Measurements from ENCODE around the gene WDR77.

WDR77 gene

GRCh38 chr1:111439461-111440351 lies 9.3 kb downstream of the WDR77 start:
- no peak for DNase-seq (ENCODE audit: extremely low read depth, insufficient read length)
- no peak for TF ChIP-seq CTCF (IDR thresholded peaks at IDR 0.05; ENCODE audit: insufficient read depth, low read length, poor library complexity, severe bottlenecking)
- no peak overlapping the region for H3K4me3 ChIP-seq (replicated peaks; ENCODE audit: low read depth, low read length)
- no peaks in the 10 kb centered on the region for H3K27me3 ChIP-seq (replicated peaks; ENCODE audit: control insufficient read depth, insufficient read depth, low read length)
- peaks cover 23% of the 10 kb centered on the region for H3K36me3 ChIP-seq (ENCODE audit: control insufficient read depth, insufficient read depth, low read length)

GRCh38 chr1:111436726-111437125 lies 12.3 kb downstream of the WDR77 start:
- Histone ChIP-seq H3K36me3 (ENCODE audit: control insufficient read depth, insufficient read depth, low read length) (peaks cover 9% of the 10 kb centered on the region), H3K4me3 (replicated peaks; ENCODE audit: low read depth, low read length) (no peak overlapping the region), H3K27me3 (replicated peaks; ENCODE audit: control insufficient read depth, insufficient read depth, low read length) (no peaks in the 10 kb centered on the region)
- no peak for DNase-seq (ENCODE audit: extremely low read depth, insufficient read length)
- no peak for TF ChIP-seq CTCF (IDR thresholded peaks at IDR 0.05; ENCODE audit: insufficient read depth, low read length, poor library complexity, severe bottlenecking)

GRCh38 chr1:111424281-111424680 lies 24.8 kb downstream of the WDR77 start:
- no peak for DNase-seq (ENCODE audit: extremely low read depth, insufficient read length)
- Histone ChIP-seq H3K4me3 (replicated peaks; ENCODE audit: low read depth, low read length) (no peak overlapping the region), H3K27me3 (replicated peaks; ENCODE audit: control insufficient read depth, insufficient read depth, low read length) (no peaks in the 10 kb centered on the region), H3K36me3 (ENCODE audit: control insufficient read depth, insufficient read depth, low read length) (no peaks in the 10 kb centered on the region)
- no peak for TF ChIP-seq CTCF (IDR thresholded peaks at IDR 0.05; ENCODE audit: insufficient read depth, low read length, poor library complexity, severe bottlenecking)

GRCh38 chr1:111422546-111423391 lies 26.3 kb downstream of the WDR77 start:
- no peaks in the 10 kb centered on the region for H3K36me3 ChIP-seq (ENCODE audit: control insufficient read depth, insufficient read depth, low read length)
- no peak for TF ChIP-seq CTCF (IDR thresholded peaks at IDR 0.05; ENCODE audit: insufficient read depth, low read length, poor library complexity, severe bottlenecking)
- no peak for DNase-seq (ENCODE audit: extremely low read depth, insufficient read length)
- H3K27me3 ChIP-seq (replicated peaks; ENCODE audit: control insufficient read depth, insufficient read depth, low read length), result no peaks in the 10 kb centered on the region
- no peak overlapping the region for H3K4me3 ChIP-seq (replicated peaks; ENCODE audit: low read depth, low read length)

GRCh38 chr1:111420377-111420776 lies 28.7 kb downstream of the WDR77 start:
- H3K36me3 ChIP-seq (ENCODE audit: control insufficient read depth, insufficient read depth, low read length), result no peaks in the 10 kb centered on the region
- no peaks in the 10 kb centered on the region for H3K27me3 ChIP-seq (replicated peaks; ENCODE audit: control insufficient read depth, insufficient read depth, low read length)
- no peak for TF ChIP-seq CTCF (IDR thresholded peaks at IDR 0.05; ENCODE audit: insufficient read depth, low read length, poor library complexity, severe bottlenecking)
- no peak overlapping the region for H3K4me3 ChIP-seq (replicated peaks; ENCODE audit: low read depth, low read length)
- DNase-seq (ENCODE audit: extremely low read depth, insufficient read length), result no peak
